Endothelial cell of umbilical vein (primary cell): ENCODE data around the gene PLA2G4B.

ENCODE experiments used
- CTCF ChIP-seq, 2 donors: IDR thresholded peaks; 1 replicate in 1 of 2; 2 replicates in 1 of 2; pipeline ENCODE4 v1.5.1; 2011; ENCODE audit warnings: low read length in 2 of 2, mild to moderate bottlenecking in 2 of 2, moderate library complexity in 2 of 2, control low read depth in 1 of 2, inconsistent platforms in 1 of 2, low read depth in 1 of 2; ENCODE audit not compliant: insufficient read depth in 1 of 2; ENCODE audit errors: extremely low read depth in 1 of 2
- EZH2 ChIP-seq: IDR thresholded peaks from 2 replicates; pipeline ENCODE4 v1.6.1; 2012; ENCODE audit warnings: borderline replicate concordance, low read depth, mild to moderate bottlenecking, moderate library complexity, low read length, inconsistent platforms; ENCODE audit not compliant: severe bottlenecking
- FOS ChIP-seq: IDR thresholded peaks from 2 replicates; pipeline ENCODE4 v1.6.1; 2011; ENCODE audit warnings: mild to moderate bottlenecking, low read length, moderate library complexity, borderline replicate concordance; ENCODE audit not compliant: insufficient read depth
- MAX ChIP-seq: IDR thresholded peaks from 2 replicates; pipeline ENCODE4 v1.6.1; 2011; ENCODE audit not compliant: insufficient read depth, insufficient read length

- no peak for TF ChIP-seq CTCF (IDR thresholded peaks at IDR 0.05; ENCODE audit: extremely low read depth in 1 of 2, insufficient read depth in 1 of 2, low read depth in 1 of 2, low read length in 2 of 2)
- TF ChIP-seq MAX: no peak
- no peak for TF ChIP-seq EZH2
- no peak for TF ChIP-seq FOS
Observed at GRCh38 chr15:41865490-41866055, 26.9 kb downstream of the PLA2G4B start.
